M059J (cell line): Measurements from ENCODE around the gene CUX1. TPM values are rescaled to one million over a fixed set of nuclear protein-coding genes. Genes with fewer than 3 reads are reported as not detected.
"Not testable (repeated sequence)": the region's sequence is repeated elsewhere in the genome, so short reads cannot be mapped to it uniquely, and the experiment has no call there.

Experiments used
- DNase-seq: peaks from one replicate; pipeline ENCODE4 v3.0.0-alpha.2; 2012; ENCODE audit warnings: low read depth
- total RNA-seq: library from RNA; depleted of rRNA; stranded (reverse); fragments of >200 nt; shearing (Covaris generic); gene quantifications from 2 replicates; pipeline ENCODE4 v1.2.3, GENCODE V29; 2014

CUX1 gene
- total RNA-seq, 1 experiment from 2014 or later: 51.9 TPM

- DNase-seq: no peak
Observed at GRCh38 chr7:101869901-101870290, 52.5 kb downstream of the CUX1 start.

GRCh38 chr7:101870361-101871062, 53.1 kb downstream of the CUX1 start:
- peak; percentile 23 for DNase-seq

GRCh38 chr7:101871351-101871750, 53.9 kb downstream of the CUX1 start:
- DNase-seq: no peak

- no peak for DNase-seq
Observed at GRCh38 chr7:101874028-101874427, 56.6 kb downstream of the CUX1 start.

- DNase-seq: no peak
Observed at GRCh38 chr7:101875283-101875846, 57.9 kb downstream of the CUX1 start.

GRCh38 chr7:101877882-101878591, 60.6 kb downstream of the CUX1 start:
- DNase-seq: no peak

- no peak for DNase-seq
Observed at GRCh38 chr7:101878938-101879337, 61.5 kb downstream of the CUX1 start.

GRCh38 chr7:101879565-101879964, 62.1 kb downstream of the CUX1 start:
- DNase-seq: no peak

- peak; percentile 25 for DNase-seq
Observed at GRCh38 chr7:101880282-101881054, 63.0 kb downstream of the CUX1 start.

GRCh38 chr7:101882005-101882421, 64.6 kb downstream of the CUX1 start:
- peak; percentile 98 for DNase-seq

- DNase-seq: peak; percentile 100
Observed at GRCh38 chr7:101882595-101883564, 65.5 kb downstream of the CUX1 start.

- peak; percentile 54 for DNase-seq
Observed at GRCh38 chr7:101884671-101885596, 67.5 kb downstream of the CUX1 start.

GRCh38 chr7:101885597-101885955, 68.2 kb downstream of the CUX1 start:
- no peak for DNase-seq

- DNase-seq: not testable (repeated sequence)
Observed at GRCh38 chr7:101887352-101887751, 69.9 kb downstream of the CUX1 start.

- not testable (repeated sequence) for DNase-seq
Observed at GRCh38 chr7:101888564-101888963, 71.1 kb downstream of the CUX1 start.

- no peak for DNase-seq
Observed at GRCh38 chr7:101890749-101891523, 73.5 kb downstream of the CUX1 start.

GRCh38 chr7:101891936-101892640, 74.7 kb downstream of the CUX1 start:
- no peak for DNase-seq

GRCh38 chr7:101893341-101894082, 76.1 kb downstream of the CUX1 start:
- DNase-seq: no peak
